HG02852 (cell line): ENCODE measurements around the gene CHST8.

Experiments used
- ATAC-seq: cut with Tn5 transposase; IDR thresholded peaks from one replicate; pipeline ENCODE4 v1.9.1; 2021; ENCODE audit warnings: mild to moderate bottlenecking, moderate library complexity; ENCODE audit not compliant: unreplicated experiment

Gene CHST8

GRCh38 chr19:33671211-33671610 is 49.5 kb downstream of the CHST8 start:
- ATAC-seq = no peak

GRCh38 chr19:33673258-33673875 is 51.6 kb downstream of the CHST8 start:
- ATAC-seq = no peak

- ATAC-seq = no peak
These were observed 52.4 kb downstream of the CHST8 start for GRCh38 chr19:33673996-33674625.

GRCh38 chr19:33674626-33675367 is 53.0 kb downstream of the CHST8 start:
- ATAC-seq = no peak

GRCh38 chr19:33675501-33676124 is 53.9 kb downstream of the CHST8 start:
- no peak for ATAC-seq

GRCh38 chr19:33676999-33677665 is 55.4 kb downstream of the CHST8 start:
- no peak for ATAC-seq

GRCh38 chr19:33677745-33678426 is 56.1 kb downstream of the CHST8 start:
- no peak for ATAC-seq

GRCh38 chr19:33678796-33679585 is 57.2 kb downstream of the CHST8 start:
- no peak for ATAC-seq

- ATAC-seq = no peak
These were observed 57.9 kb downstream of the CHST8 start for GRCh38 chr19:33679696-33680095.

- no peak for ATAC-seq
These were observed 59.4 kb downstream of the CHST8 start for GRCh38 chr19:33681081-33681680.

GRCh38 chr19:33683881-33684537 is 62.3 kb downstream of the CHST8 start:
- ATAC-seq = no peak

- no peak for ATAC-seq
These were observed 62.9 kb downstream of the CHST8 start for GRCh38 chr19:33684538-33685232.

- no peak for ATAC-seq
These were observed 63.8 kb downstream of the CHST8 start for GRCh38 chr19:33685541-33685940.

GRCh38 chr19:33686262-33686661 is 64.5 kb downstream of the CHST8 start:
- no peak for ATAC-seq

- no peak for ATAC-seq
These were observed 65.1 kb downstream of the CHST8 start for GRCh38 chr19:33686687-33687480.

GRCh38 chr19:33687481-33688170 is 65.9 kb downstream of the CHST8 start:
- ATAC-seq = no peak
